NCI-H187 treated with DMSO at 0.1 percent for 48 hours (cell line): ENCODE results near the gene DISP3.
"Not testable (repeated sequence)": the region's sequence is repeated elsewhere in the genome, so short reads cannot be mapped to it uniquely, and the experiment has no call there.

Experiments
- DNase-seq: peaks from one replicate; lab custom pipeline; 2025; lab: John Stamatoyannopoulos, UW

DISP3 gene

GRCh38 chr1:11578004-11578403 is 99.0 kb downstream of the DISP3 start:
- DNase-seq, result no peak

GRCh38 chr1:11579506-11579905 is 100.6 kb downstream of the DISP3 start:
- DNase-seq, result no peak

GRCh38 chr1:11580049-11580448 is 101.1 kb downstream of the DISP3 start:
- not testable (repeated sequence) for DNase-seq

GRCh38 chr1:11581445-11581991 is 102.6 kb downstream of the DISP3 start:
- DNase-seq, result no peak

- no peak for DNase-seq
These were observed 106.4 kb downstream of the DISP3 start for GRCh38 chr1:11585389-11585788.
